ENCODE results near the gene PDIA5.

PDIA5 gene

DNA sequence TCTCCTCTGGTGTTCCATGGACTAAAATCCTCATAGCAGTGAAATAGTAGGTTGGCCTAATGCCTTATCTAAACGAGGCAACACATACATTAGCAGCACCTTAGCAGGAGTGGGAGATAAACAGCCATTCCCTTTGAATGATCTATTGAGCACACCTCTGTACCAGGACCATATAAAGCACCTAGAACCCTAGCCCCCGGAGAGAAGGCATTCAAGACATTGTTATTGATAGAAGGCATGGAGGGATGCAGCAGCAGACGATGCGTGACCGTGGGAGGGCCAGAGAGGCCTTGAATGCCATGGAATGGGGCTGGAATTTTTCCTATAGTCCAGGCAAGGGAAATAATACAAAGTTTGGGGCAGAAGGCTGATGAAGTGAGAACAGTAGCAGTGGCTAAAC, 32.7 kb upstream of the PDIA5 start:
- Mint-ChIP-seq H3K9me3 (no peaks in the 10 kb centered on the region), H3K36me3 (no peaks in the 10 kb centered on the region), H3K4me1 (no peaks in the 10 kb centered on the region), H3K27me3 (peaks cover 35% of the 10 kb centered on the region), H3K4me3 (no peak overlapping the region), H3K27ac (no peak overlapping the region)

DNA sequence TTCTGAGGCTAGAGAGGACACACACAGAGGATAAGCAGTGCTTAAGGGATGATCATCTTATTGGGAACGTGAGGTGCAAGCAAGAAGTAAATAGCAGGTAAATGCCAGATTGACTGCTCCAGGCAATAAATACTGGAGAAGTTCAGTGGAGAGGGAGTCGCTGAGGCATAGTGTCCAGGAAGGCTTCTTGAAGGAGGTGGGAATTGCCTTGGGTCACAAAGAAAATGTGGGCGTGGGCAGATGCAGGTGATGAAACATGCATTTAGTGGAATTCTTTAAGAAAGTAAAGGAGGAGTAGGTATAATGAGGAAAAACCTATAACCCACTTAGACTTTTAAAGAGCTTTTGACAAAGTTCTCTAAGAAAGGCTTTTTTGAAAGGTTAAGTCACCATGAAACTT, 31.8 kb upstream of the PDIA5 start:
- Mint-ChIP-seq H3K27ac (no peak overlapping the region), H3K36me3 (no peaks in the 10 kb centered on the region), H3K27me3 (peaks cover 30% of the 10 kb centered on the region), H3K4me1 (no peaks in the 10 kb centered on the region), H3K9me3 (no peaks in the 10 kb centered on the region), H3K4me3 (no peak overlapping the region)

DNA sequence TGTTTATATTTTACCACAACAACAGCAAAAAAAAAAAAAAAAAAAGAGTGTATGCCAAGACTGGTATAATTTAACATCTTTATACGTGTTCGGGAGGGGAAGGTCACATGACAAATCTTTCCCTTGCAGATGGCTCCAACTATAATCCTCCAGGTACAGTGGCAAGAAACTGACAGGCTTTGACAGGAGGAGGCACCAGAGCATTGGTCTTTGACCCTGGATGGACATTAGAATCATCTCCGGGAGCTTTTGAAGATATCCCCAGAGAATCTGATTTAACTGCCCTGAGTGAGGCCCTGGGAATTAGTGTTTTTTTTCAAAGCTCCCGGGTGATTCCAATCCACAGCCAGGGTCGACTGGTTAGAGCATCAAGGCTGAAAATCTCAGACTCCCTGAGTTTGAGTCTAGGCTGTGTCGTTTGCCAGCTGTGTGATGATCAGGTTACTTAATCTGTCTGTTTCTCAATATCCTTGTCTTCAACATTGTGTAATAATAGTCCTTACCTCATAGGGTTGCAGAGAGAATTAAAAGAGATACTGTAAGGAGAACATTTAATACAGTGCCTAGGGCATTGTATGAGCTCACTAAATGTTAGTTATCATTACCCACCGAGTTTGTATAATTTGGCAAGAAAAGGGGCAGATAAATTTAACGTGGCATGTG, 30.3 kb upstream of the PDIA5 start:
- Mint-ChIP-seq H3K27ac (no peak overlapping the region), H3K9me3 (no peaks in the 10 kb centered on the region)

DNA sequence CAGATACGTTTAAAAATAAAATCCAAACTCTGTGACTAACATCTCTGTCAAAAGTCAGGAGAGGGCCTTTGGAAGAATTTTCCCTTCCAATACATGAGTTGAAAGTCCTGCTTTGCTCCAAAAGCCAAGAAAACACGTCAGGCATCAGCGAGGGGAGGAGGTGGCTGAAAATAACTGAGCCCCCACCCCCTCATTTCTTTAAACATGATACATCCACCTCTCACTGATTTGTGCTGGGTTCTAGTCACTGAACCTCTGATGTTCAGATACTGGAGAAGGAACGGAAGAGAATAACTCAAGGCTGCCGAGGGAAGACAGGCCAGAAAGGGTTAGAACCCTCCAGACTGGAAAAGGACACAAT, 29.8 kb upstream of the PDIA5 start:
- H3K4me3 Mint-ChIP-seq: no peak overlapping the region
- H3K4me1 Mint-ChIP-seq: no peaks in the 10 kb centered on the region
- no peak overlapping the region for H3K27ac Mint-ChIP-seq
- peaks cover 32% of the 10 kb centered on the region for H3K27me3 Mint-ChIP-seq
- no peaks in the 10 kb centered on the region for H3K36me3 Mint-ChIP-seq
- H3K9me3 Mint-ChIP-seq: no peaks in the 10 kb centered on the region

More for the DNA sequence above, 30.3 kb upstream of the PDIA5 start:
- Mint-ChIP-seq H3K4me1 (no peaks in the 10 kb centered on the region), H3K4me3 (no peak overlapping the region), H3K27me3 (peaks cover 32% of the 10 kb centered on the region), H3K36me3 (no peaks in the 10 kb centered on the region)

DNA sequence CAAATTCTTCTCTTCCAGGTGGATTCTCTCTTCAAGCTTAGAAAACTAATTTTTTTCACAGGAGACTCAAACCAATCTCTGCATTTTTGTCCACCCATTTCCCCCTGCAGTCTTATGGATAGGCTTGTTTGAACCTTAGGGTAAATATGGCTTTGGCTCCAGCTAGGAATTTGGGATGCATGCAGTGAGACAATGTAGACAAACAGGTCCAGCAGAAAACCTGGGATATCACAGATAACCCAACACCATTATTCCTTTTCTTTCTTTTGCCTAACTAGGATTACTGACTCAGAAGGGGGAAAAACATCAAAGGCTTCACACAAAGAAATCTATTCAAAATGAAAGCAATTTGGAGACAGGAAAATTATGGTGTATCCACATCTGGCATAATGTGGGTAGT, 28.1 kb upstream of the PDIA5 start:
- no peaks in the 10 kb centered on the region for H3K9me3 Mint-ChIP-seq
- no peaks in the 10 kb centered on the region for H3K4me1 Mint-ChIP-seq
- H3K27me3 Mint-ChIP-seq: peaks cover 29% of the 10 kb centered on the region
- H3K36me3 Mint-ChIP-seq: no peaks in the 10 kb centered on the region
- H3K4me3 Mint-ChIP-seq: no peak overlapping the region
- H3K27ac Mint-ChIP-seq: no peak overlapping the region

DNA sequence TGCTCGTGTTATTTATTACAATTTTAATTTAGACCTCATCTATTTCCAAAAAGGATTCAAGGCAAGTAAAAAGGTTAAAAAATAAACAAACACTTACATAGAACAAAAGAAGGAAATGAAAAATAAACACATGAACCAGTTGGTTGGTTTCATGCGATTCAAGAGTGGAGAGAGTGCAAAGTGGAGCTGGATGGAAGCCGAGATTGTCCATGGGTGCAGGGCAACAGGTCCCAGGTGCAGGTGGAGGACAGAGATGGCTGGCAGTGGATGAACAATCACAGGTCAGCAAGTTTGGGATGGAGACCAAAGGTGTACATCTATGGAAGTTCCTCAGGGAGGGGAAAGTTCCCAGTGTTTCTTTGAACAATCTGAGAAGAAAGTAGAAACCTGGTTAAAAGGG, 27.6 kb upstream of the PDIA5 start:
- Mint-ChIP-seq H3K9me3 (no peaks in the 10 kb centered on the region), H3K27me3 (peaks cover 27% of the 10 kb centered on the region), H3K4me3 (no peak overlapping the region), H3K4me1 (no peaks in the 10 kb centered on the region), H3K36me3 (no peaks in the 10 kb centered on the region), H3K27ac (no peak overlapping the region)

DNA sequence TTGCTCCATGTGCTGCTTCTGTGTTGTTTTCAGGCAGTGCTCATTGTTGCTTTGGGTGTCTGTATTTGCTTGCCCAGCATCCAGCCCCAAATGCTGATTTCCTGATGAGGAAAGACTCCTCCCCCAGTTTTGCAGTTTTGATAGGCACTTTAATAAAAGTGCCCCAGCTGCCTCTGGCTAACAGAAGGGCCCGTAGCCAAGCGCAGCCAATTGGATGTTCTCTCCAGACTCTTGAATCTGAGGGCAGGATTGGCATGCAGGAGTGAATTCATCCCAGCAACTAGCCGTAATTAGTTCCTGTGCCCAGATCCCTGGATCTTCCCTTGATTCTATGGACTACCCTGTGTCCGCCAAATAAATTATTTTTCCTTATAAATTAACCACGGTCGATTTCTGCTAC, 24.4 kb upstream of the PDIA5 start:
- H3K27me3 Mint-ChIP-seq: peaks cover 12% of the 10 kb centered on the region
- H3K36me3 Mint-ChIP-seq: no peaks in the 10 kb centered on the region
- H3K27ac Mint-ChIP-seq: no peak overlapping the region
- no peaks in the 10 kb centered on the region for H3K9me3 Mint-ChIP-seq
- H3K4me1 Mint-ChIP-seq: no peaks in the 10 kb centered on the region
- no peak overlapping the region for H3K4me3 Mint-ChIP-seq

DNA sequence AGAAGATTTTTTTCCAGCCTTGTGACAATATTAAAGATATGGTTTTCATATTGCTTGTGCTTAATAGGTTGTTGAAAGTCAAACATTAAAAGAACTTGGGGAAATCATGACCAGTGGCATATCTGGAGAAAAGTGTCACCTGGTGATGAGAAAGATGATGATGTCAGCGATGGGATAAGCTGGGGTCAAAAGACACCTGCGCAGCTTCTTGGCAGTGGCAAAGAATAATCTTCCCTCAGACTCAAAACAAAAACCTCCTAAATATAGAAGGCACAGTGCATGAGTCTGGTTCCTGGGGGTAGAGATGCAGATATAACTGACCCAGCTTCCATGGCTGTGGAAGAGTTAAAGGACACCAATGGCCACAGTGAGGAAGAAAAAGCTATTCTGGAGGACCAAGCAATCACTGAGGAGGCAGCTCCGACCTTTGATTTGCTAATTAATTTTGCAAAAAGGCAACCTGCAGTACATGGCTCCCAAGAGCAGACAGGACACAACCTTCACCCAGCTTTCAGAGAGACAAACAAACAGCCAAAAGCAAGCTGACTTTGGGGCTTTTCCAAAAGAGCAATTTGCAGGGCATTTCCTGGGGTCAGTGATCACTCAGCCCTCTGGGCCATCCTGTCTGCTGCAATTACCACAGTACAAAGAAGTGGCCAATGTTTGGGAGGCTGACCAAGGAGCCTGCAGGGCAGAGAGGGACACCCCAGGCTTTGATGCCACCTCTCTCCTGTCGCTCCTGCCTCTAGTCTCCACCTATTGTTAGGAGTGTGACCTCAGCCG, 21.7 kb upstream of the PDIA5 start:
- Mint-ChIP-seq H3K9me3 (no peaks in the 10 kb centered on the region), H3K27me3 (peaks cover 8% of the 10 kb centered on the region), H3K4me1 (no peaks in the 10 kb centered on the region), H3K4me3 (no peak overlapping the region), H3K27ac (no peak overlapping the region), H3K36me3 (no peaks in the 10 kb centered on the region)

DNA sequence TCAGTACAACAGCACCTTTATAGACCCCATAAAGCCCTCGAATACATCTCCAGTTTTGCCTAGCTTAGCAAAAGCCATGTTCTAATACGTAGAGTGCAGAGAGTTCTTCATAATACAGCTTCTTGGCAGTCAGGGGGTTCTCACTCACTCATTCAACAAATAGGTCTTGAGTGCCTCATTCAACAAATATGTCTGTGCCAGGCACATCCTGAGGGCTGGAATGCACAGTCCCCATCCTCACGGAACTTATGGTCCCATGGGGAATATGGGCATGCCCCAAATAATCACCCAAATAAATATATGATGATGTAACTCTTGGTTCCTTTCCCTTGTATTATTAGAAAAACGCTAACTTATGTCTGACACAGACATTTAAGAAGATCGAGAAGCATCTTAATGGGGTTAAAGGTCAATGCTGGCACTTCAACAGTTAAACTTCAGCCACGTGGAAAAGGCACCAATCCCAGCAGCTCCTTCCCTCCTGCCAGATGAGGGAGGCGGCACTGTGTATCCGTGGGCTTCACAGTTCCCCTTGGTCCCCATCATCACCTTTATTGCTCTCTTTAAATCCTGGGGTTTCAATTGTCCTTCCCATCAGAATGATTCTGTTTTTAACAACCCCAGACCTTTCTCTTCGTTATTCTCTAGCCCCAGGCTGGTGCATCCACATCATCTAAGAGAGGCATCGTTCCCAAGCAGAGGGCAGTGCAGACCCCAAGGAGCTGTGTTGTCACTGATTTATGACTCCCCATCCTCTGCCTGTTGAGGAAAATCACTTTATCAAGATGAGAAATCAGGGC, 20.4 kb upstream of the PDIA5 start:
- H3K27ac Mint-ChIP-seq: no peak overlapping the region
- H3K9me3 Mint-ChIP-seq: no peaks in the 10 kb centered on the region
- peaks cover 6% of the 10 kb centered on the region for H3K27me3 Mint-ChIP-seq
- H3K4me1 Mint-ChIP-seq: no peaks in the 10 kb centered on the region
- no peaks in the 10 kb centered on the region for H3K36me3 Mint-ChIP-seq
- no peak overlapping the region for H3K4me3 Mint-ChIP-seq

DNA sequence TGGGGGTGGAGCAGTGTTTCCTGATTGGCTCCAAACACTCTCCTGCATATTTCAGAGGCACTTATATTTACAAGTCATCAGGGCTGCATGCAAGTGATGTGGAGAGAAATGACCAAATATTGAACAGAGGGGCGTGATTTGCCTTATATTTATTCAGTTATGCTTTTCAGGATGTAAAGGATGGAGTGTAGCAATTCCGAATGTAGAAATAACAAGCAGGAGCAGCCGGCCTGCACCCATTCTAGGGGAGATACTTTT, 19.8 kb upstream of the PDIA5 start:
- H3K4me3 Mint-ChIP-seq: no peak overlapping the region
- no peaks in the 10 kb centered on the region for H3K9me3 Mint-ChIP-seq
- H3K36me3 Mint-ChIP-seq: no peaks in the 10 kb centered on the region
- peaks cover 6% of the 10 kb centered on the region for H3K27me3 Mint-ChIP-seq
- H3K4me1 Mint-ChIP-seq: no peaks in the 10 kb centered on the region
- no peak overlapping the region for H3K27ac Mint-ChIP-seq

DNA sequence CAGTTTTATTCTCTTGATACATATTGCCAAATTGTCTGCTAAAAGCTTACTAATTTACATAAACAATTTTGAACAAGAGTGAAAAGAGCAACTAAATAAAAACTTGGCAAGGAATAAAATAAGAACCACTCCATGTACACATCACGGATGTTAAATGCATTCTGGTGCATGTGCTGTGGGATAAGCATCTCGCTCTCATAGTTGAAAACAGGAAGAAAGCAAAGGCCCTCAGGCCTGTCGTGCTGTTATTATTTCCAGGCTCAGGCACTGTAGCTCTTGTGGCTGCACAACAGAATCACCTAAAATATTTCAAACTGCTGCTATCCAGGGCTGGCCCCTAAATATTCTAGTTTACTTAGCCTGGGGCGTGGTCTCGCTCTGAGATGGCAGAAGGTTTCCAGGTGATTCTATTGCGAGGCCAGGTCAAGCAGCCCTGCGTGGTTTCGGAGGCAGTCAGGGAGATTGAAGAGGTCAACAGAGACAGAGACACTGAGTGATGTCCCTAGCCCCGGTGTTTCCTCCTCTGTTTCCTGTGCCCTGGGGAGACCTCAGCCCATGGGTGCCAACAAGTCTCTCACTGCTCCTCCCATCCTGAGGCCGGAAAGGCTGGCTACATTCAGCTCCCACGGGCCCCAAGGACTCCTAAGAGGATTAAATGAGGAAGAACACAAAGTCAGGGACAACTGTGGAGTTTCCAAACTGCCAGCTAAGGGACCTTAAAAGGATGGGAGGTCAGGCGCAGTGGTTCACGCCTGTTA, 18.2 kb upstream of the PDIA5 start:
- Mint-ChIP-seq H3K36me3 (no peaks in the 10 kb centered on the region), H3K4me1 (no peaks in the 10 kb centered on the region), H3K4me3 (no peak overlapping the region), H3K9me3 (no peaks in the 10 kb centered on the region), H3K27me3 (peaks cover 2% of the 10 kb centered on the region), H3K27ac (no peak overlapping the region)

DNA sequence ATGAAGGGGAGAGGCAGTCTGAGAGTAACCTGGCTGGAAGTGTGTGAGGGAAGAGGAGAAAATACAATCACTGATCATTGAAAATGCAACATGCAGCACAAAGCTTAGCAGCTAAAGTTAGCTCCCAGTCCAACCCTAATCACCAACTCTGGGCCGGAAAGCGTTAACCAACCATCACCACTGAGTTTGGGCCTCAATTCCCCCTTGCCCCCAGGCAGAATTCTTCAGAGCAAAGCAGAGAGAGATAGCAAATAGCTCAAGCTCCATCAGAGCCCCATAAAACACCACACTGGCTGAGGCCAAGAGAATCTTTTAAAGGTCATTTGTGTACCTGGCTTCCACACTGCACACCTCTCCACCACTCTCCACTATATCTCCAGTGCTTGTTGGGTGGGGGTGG, 16.2 kb upstream of the PDIA5 start:
- H3K27ac Mint-ChIP-seq: no peak overlapping the region
- H3K4me1 Mint-ChIP-seq: no peaks in the 10 kb centered on the region
- no peaks in the 10 kb centered on the region for H3K36me3 Mint-ChIP-seq
- H3K9me3 Mint-ChIP-seq: no peaks in the 10 kb centered on the region
- no peak overlapping the region for H3K4me3 Mint-ChIP-seq
- H3K27me3 Mint-ChIP-seq: no peaks in the 10 kb centered on the region

DNA sequence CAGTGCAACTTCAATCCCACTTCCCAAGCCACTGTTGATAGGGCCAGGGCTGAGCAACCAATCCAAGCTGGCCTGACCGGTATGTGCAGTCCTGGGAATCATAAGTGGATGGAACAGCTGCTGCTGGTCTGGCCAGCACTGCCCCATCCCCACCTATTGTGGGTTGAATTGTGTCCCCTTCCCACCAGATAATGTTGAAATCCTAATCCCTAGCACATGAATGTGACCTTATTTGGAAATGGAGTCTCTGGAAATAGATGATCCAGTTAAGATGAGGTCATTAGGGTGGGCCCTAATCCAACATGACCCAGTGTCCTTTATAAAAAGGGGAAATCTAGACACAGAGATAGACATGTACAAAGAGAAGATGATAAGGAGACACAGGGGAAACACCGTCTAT, 13.7 kb upstream of the PDIA5 start:
- H3K36me3 Mint-ChIP-seq: no peaks in the 10 kb centered on the region
- H3K27ac Mint-ChIP-seq: no peak overlapping the region
- H3K4me1 Mint-ChIP-seq: no peaks in the 10 kb centered on the region
- no peaks in the 10 kb centered on the region for H3K9me3 Mint-ChIP-seq
- no peak overlapping the region for H3K4me3 Mint-ChIP-seq
- H3K27me3 Mint-ChIP-seq: no peaks in the 10 kb centered on the region

DNA sequence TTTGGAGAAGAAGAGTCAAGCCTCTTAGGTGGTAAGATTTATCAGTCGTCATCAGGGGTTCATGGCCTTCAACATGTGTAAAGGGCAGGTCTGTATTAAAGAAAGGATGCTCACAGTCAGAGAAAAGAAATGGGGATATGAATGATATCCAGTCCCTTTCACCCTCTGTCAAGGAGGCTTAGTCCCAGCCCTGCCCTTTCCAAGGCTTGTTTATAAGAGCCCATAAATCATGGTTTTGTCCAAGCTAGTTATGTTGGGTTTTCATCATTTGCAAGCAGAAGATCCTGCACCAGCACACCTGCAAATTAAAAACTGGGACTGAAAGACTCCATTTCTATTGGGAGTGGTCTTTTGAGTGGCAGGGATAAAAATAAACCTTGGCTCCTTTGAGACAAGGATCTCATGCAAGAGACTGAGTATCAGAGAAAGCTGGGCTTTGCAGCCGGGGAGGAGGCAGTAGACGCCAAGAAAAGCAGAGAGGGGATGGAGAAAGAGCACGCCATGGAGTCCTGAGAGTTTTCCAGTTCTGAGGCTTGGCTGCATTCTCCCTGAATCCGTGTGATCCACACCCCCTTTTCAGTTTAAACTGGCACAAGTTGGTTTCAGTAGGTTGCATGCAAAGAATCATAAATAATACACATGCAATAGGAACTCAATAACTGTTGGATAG, 12.6 kb upstream of the PDIA5 start:
- Mint-ChIP-seq H3K36me3 (no peaks in the 10 kb centered on the region), H3K4me1 (no peaks in the 10 kb centered on the region), H3K27ac (no peak overlapping the region), H3K4me3 (no peak overlapping the region), H3K27me3 (no peaks in the 10 kb centered on the region), H3K9me3 (no peaks in the 10 kb centered on the region)

DNA sequence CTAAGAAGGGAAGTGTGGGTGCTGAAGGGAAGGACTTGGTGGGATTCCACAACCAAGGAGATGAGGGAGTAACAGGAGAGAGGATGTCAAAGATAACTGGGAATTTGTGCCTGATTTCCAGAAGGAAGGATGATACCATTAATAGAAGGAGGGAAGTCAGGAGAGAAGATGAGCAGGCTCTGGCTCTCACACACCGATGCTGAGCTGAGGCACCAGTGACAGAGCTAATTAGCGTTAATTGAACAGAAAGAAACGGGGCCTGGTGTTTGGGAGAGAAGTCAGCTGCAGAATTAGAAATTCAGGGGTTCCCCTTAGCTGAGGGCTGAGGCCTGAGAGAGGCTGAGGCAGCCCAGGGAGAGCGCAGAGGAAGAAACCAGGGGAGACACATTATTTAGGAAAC, 11.9 kb upstream of the PDIA5 start:
- Mint-ChIP-seq H3K9me3 (no peaks in the 10 kb centered on the region), H3K4me3 (no peak overlapping the region), H3K27ac (no peak overlapping the region), H3K27me3 (no peaks in the 10 kb centered on the region), H3K4me1 (no peaks in the 10 kb centered on the region), H3K36me3 (no peaks in the 10 kb centered on the region)
